ENCODE results near the gene SLC35F3.

The SLC35F3 gene

GRCh38 chr1:234093107-234093506, 188.6 kb downstream of the SLC35F3 start:
- Histone ChIP-seq H3K9me3 (ENCODE audit: control insufficient read depth in 2 of 2, low read length in 2 of 2) (peaks cover 0 to 2% of the 10 kb centered on the region in 2 donors), H3K27ac (ENCODE audit: low read depth in 2 of 2, low read length in 2 of 2) (no peak overlapping the region), H3K4me3 (ENCODE audit: low read length in 2 of 2) (no peak overlapping the region), H3K9ac (ENCODE audit: low read depth in 1 of 2, low read length in 2 of 2) (no peak overlapping the region), H3K27me3 (ENCODE audit: control insufficient read depth in 2 of 2, insufficient read depth in 2 of 2, low read length in 2 of 2) (no peaks in the 10 kb centered on the region), H3K36me3 (ENCODE audit: control insufficient read depth in 2 of 2, insufficient read depth in 2 of 2, low read length in 2 of 2) (no peaks in the 10 kb centered on the region), H3K4me1 (ENCODE audit: control insufficient read depth in 2 of 2, insufficient read depth in 2 of 2, low read length in 2 of 2) (peaks cover 0 to 3% of the 10 kb centered on the region in 2 donors)

GRCh38 chr1:234093741-234094140, 189.3 kb downstream of the SLC35F3 start:
- H3K27ac ChIP-seq (ENCODE audit: low read depth in 2 of 2, low read length in 2 of 2) = no peak overlapping the region
- no peak overlapping the region for H3K9ac ChIP-seq (ENCODE audit: low read depth in 1 of 2, low read length in 2 of 2)
- H3K27me3 ChIP-seq (ENCODE audit: control insufficient read depth in 2 of 2, insufficient read depth in 2 of 2, low read length in 2 of 2) = no peaks in the 10 kb centered on the region
- H3K4me3 ChIP-seq (ENCODE audit: low read length in 2 of 2) = no peak overlapping the region
- H3K9me3 ChIP-seq (ENCODE audit: control insufficient read depth in 2 of 2, low read length in 2 of 2) = peaks cover 0 to 2% of the 10 kb centered on the region in 2 donors
- no peaks in the 10 kb centered on the region for H3K36me3 ChIP-seq (ENCODE audit: control insufficient read depth in 2 of 2, insufficient read depth in 2 of 2, low read length in 2 of 2)
- peaks cover 0 to 3% of the 10 kb centered on the region in 2 donors for H3K4me1 ChIP-seq (ENCODE audit: control insufficient read depth in 2 of 2, insufficient read depth in 2 of 2, low read length in 2 of 2)

GRCh38 chr1:234094172-234094571, 189.7 kb downstream of the SLC35F3 start:
- H3K27ac ChIP-seq (ENCODE audit: low read depth in 2 of 2, low read length in 2 of 2) = no peak overlapping the region
- H3K27me3 ChIP-seq (ENCODE audit: control insufficient read depth in 2 of 2, insufficient read depth in 2 of 2, low read length in 2 of 2) = no peaks in the 10 kb centered on the region
- no peaks in the 10 kb centered on the region for H3K36me3 ChIP-seq (ENCODE audit: control insufficient read depth in 2 of 2, insufficient read depth in 2 of 2, low read length in 2 of 2)
- peaks cover 0 to 3% of the 10 kb centered on the region in 2 donors for H3K4me1 ChIP-seq (ENCODE audit: control insufficient read depth in 2 of 2, insufficient read depth in 2 of 2, low read length in 2 of 2)
- no peak overlapping the region for H3K9ac ChIP-seq (ENCODE audit: low read depth in 1 of 2, low read length in 2 of 2)
- H3K4me3 ChIP-seq (ENCODE audit: low read length in 2 of 2) = no peak overlapping the region
- peaks cover 0 to 2% of the 10 kb centered on the region in 2 donors for H3K9me3 ChIP-seq (ENCODE audit: control insufficient read depth in 2 of 2, low read length in 2 of 2)

GRCh38 chr1:234096161-234096770, 191.8 kb downstream of the SLC35F3 start:
- peaks cover 0 to 2% of the 10 kb centered on the region in 2 donors for H3K27me3 ChIP-seq (ENCODE audit: control insufficient read depth in 2 of 2, insufficient read depth in 2 of 2, low read length in 2 of 2)
- no peak overlapping the region for H3K4me3 ChIP-seq (ENCODE audit: low read length in 2 of 2)
- no peaks in the 10 kb centered on the region for H3K9me3 ChIP-seq (ENCODE audit: control insufficient read depth in 2 of 2, low read length in 2 of 2)
- no peak overlapping the region for H3K9ac ChIP-seq (ENCODE audit: low read depth in 1 of 2, low read length in 2 of 2)
- H3K4me1 ChIP-seq (ENCODE audit: control insufficient read depth in 2 of 2, insufficient read depth in 2 of 2, low read length in 2 of 2) = peaks cover 0 to 3% of the 10 kb centered on the region in 2 donors
- no peak overlapping the region for H3K27ac ChIP-seq (ENCODE audit: low read depth in 2 of 2, low read length in 2 of 2)
- no peaks in the 10 kb centered on the region for H3K36me3 ChIP-seq (ENCODE audit: control insufficient read depth in 2 of 2, insufficient read depth in 2 of 2, low read length in 2 of 2)

GRCh38 chr1:234102583-234102982, 198.1 kb downstream of the SLC35F3 start:
- Histone ChIP-seq H3K36me3 (ENCODE audit: control insufficient read depth in 2 of 2, insufficient read depth in 2 of 2, low read length in 2 of 2) (no peaks in the 10 kb centered on the region), H3K27me3 (ENCODE audit: control insufficient read depth in 2 of 2, insufficient read depth in 2 of 2, low read length in 2 of 2) (peaks cover 0 to 2% of the 10 kb centered on the region in 2 donors)

DNA sequence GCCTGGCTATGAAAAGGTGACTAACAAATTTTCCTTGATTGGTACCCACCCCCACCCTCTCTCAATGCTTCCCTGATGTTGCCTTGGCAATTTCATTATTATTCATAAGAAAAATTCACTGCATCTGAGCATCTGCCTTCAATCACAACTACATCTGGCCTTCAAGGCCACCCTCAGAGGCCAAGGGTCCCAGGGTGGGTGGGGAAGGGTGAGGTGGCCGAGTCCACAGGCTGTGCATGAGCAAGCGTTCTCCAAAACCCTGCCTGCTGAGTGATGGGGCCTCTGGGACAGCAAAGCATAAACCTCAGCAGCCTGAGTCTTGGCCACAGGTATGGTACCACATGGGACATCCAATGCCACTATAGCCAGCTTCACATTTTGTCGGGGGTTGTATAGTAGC, 198.7 kb downstream of the SLC35F3 start:
- H3K4me3 ChIP-seq (ENCODE audit: low read length in 2 of 2) = no peak overlapping the region
- no peaks in the 10 kb centered on the region for H3K9me3 ChIP-seq (ENCODE audit: control insufficient read depth in 2 of 2, low read length in 2 of 2)
- no peak overlapping the region for H3K27ac ChIP-seq (ENCODE audit: low read depth in 2 of 2, low read length in 2 of 2)
- peaks cover 0 to 2% of the 10 kb centered on the region in 2 donors for H3K27me3 ChIP-seq (ENCODE audit: control insufficient read depth in 2 of 2, insufficient read depth in 2 of 2, low read length in 2 of 2)
- no peaks in the 10 kb centered on the region for H3K36me3 ChIP-seq (ENCODE audit: control insufficient read depth in 2 of 2, insufficient read depth in 2 of 2, low read length in 2 of 2)
- no peaks in the 10 kb centered on the region for H3K4me1 ChIP-seq (ENCODE audit: control insufficient read depth in 2 of 2, insufficient read depth in 2 of 2, low read length in 2 of 2)
- no peak overlapping the region for H3K9ac ChIP-seq (ENCODE audit: low read depth in 1 of 2, low read length in 2 of 2)

More at GRCh38 chr1:234102583-234102982, 198.1 kb downstream of the SLC35F3 start:
- H3K4me3 ChIP-seq (ENCODE audit: low read length in 2 of 2) = no peak overlapping the region
- H3K27ac ChIP-seq (ENCODE audit: low read depth in 2 of 2, low read length in 2 of 2) = no peak overlapping the region
- no peaks in the 10 kb centered on the region for H3K4me1 ChIP-seq (ENCODE audit: control insufficient read depth in 2 of 2, insufficient read depth in 2 of 2, low read length in 2 of 2)
- no peak overlapping the region for H3K9ac ChIP-seq (ENCODE audit: low read depth in 1 of 2, low read length in 2 of 2)
- H3K9me3 ChIP-seq (ENCODE audit: control insufficient read depth in 2 of 2, low read length in 2 of 2) = no peaks in the 10 kb centered on the region

DNA sequence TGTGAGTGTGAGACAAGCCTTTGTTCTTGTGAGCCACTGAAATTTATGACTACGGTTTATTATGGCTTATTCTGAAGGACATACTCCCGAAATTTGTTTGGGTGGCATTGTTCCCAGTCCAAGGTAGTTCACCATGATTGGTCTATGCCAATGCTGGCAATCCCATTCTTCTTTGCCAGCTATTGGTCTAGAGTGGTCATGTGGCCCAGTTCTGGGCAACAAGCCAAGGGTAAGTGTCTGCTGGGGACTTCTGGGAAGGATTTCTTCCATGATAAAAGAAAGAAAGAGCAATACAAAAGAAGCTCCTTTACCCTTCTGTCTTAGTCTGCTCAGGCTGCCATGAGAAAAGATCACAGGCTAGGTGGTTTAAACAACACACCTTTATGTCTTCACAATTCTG, 201.6 kb downstream of the SLC35F3 start:
- H3K4me3 ChIP-seq (ENCODE audit: low read length in 2 of 2) = no peak overlapping the region
- no peaks in the 10 kb centered on the region for H3K4me1 ChIP-seq (ENCODE audit: control insufficient read depth in 2 of 2, insufficient read depth in 2 of 2, low read length in 2 of 2)
- H3K9ac ChIP-seq (ENCODE audit: low read depth in 1 of 2, low read length in 2 of 2) = no peak overlapping the region
- no peaks in the 10 kb centered on the region for H3K9me3 ChIP-seq (ENCODE audit: control insufficient read depth in 2 of 2, low read length in 2 of 2)
- peaks cover 0 to under 1% of the 10 kb centered on the region in 2 donors for H3K27me3 ChIP-seq (ENCODE audit: control insufficient read depth in 2 of 2, insufficient read depth in 2 of 2, low read length in 2 of 2)
- H3K36me3 ChIP-seq (ENCODE audit: control insufficient read depth in 2 of 2, insufficient read depth in 2 of 2, low read length in 2 of 2) = no peaks in the 10 kb centered on the region
- H3K27ac ChIP-seq (ENCODE audit: low read depth in 2 of 2, low read length in 2 of 2) = no peak overlapping the region

GRCh38 chr1:234107416-234108021, 203.0 kb downstream of the SLC35F3 start:
- H3K36me3 ChIP-seq (ENCODE audit: control insufficient read depth in 2 of 2, insufficient read depth in 2 of 2, low read length in 2 of 2) = no peaks in the 10 kb centered on the region
- no peaks in the 10 kb centered on the region for H3K27me3 ChIP-seq (ENCODE audit: control insufficient read depth in 2 of 2, insufficient read depth in 2 of 2, low read length in 2 of 2)
- no peaks in the 10 kb centered on the region for H3K4me1 ChIP-seq (ENCODE audit: control insufficient read depth in 2 of 2, insufficient read depth in 2 of 2, low read length in 2 of 2)
- H3K9me3 ChIP-seq (ENCODE audit: control insufficient read depth in 2 of 2, low read length in 2 of 2) = no peaks in the 10 kb centered on the region
- no peak overlapping the region for H3K4me3 ChIP-seq (ENCODE audit: low read length in 2 of 2)
- no peak overlapping the region for H3K9ac ChIP-seq (ENCODE audit: low read depth in 1 of 2, low read length in 2 of 2)
- H3K27ac ChIP-seq (ENCODE audit: low read depth in 2 of 2, low read length in 2 of 2) = no peak overlapping the region

- Histone ChIP-seq H3K9ac (ENCODE audit: low read depth in 1 of 2, low read length in 2 of 2) (no peak overlapping the region), H3K27me3 (ENCODE audit: control insufficient read depth in 2 of 2, insufficient read depth in 2 of 2, low read length in 2 of 2) (no peaks in the 10 kb centered on the region), H3K9me3 (ENCODE audit: control insufficient read depth in 2 of 2, low read length in 2 of 2) (no peaks in the 10 kb centered on the region), H3K27ac (ENCODE audit: low read depth in 2 of 2, low read length in 2 of 2) (no peak overlapping the region), H3K4me1 (ENCODE audit: control insufficient read depth in 2 of 2, insufficient read depth in 2 of 2, low read length in 2 of 2) (no peaks in the 10 kb centered on the region), H3K36me3 (ENCODE audit: control insufficient read depth in 2 of 2, insufficient read depth in 2 of 2, low read length in 2 of 2) (no peaks in the 10 kb centered on the region), H3K4me3 (ENCODE audit: low read length in 2 of 2) (no peak overlapping the region)
Observed at GRCh38 chr1:234108921-234109320, 204.4 kb downstream of the SLC35F3 start.

DNA sequence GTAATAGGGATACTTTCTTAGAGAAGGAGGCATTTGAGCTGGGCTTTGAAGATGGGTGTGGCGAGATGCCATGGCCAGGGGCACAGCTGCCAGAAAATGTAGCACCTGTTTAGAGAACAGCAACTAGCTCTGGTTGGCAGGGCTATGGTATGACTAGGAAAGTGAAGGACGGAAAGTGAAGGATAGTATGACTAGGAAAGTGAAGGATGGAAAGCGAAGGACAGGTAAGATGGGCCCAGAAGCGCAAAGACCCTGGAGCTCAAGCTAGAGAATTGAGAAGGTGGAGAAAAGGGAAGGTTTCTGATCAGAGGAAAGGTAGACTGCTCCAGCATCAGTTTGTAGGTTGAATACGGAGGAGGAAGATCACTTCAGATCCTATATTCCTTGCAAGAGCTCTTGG, 205.4 kb downstream of the SLC35F3 start:
- Histone ChIP-seq H3K9ac (ENCODE audit: low read depth in 1 of 2, low read length in 2 of 2) (no peak overlapping the region), H3K4me1 (ENCODE audit: control insufficient read depth in 2 of 2, insufficient read depth in 2 of 2, low read length in 2 of 2) (no peaks in the 10 kb centered on the region), H3K4me3 (ENCODE audit: low read length in 2 of 2) (no peak overlapping the region), H3K27me3 (ENCODE audit: control insufficient read depth in 2 of 2, insufficient read depth in 2 of 2, low read length in 2 of 2) (no peaks in the 10 kb centered on the region), H3K27ac (ENCODE audit: low read depth in 2 of 2, low read length in 2 of 2) (no peak overlapping the region), H3K9me3 (ENCODE audit: control insufficient read depth in 2 of 2, low read length in 2 of 2) (no peaks in the 10 kb centered on the region), H3K36me3 (ENCODE audit: control insufficient read depth in 2 of 2, insufficient read depth in 2 of 2, low read length in 2 of 2) (no peaks in the 10 kb centered on the region)
